Measurements from ENCODE around the gene SLC38A4. TPM values are rescaled to one million over a fixed set of nuclear protein-coding genes. Genes with fewer than 3 reads are reported as not detected.
"Not testable (repeated sequence)": the region's sequence is repeated elsewhere in the genome, so short reads cannot be mapped to it uniquely, and the experiment has no call there.

SLC38A4 gene
- total RNA-seq, 4 donors from 2014 or later, result 1.0 to 5.9 (median 1.7) TPM

- no peak for DNase-seq
- H3K4me3 ChIP-seq, result no peak overlapping the region
- no peaks in the 10 kb centered on the region for H3K9me3 ChIP-seq
- no peaks in the 10 kb centered on the region for H3K27me3 ChIP-seq
- no peak overlapping the region for H3K27ac ChIP-seq
- intact Hi-C loops (cut with DNase I; ENCODE audit: low total_unique reads), result no loop called here
- no peaks in the 10 kb centered on the region for H3K36me3 ChIP-seq
- TF ChIP-seq CTCF (IDR thresholded peaks at IDR 0.05), result no peak
- no peaks in the 10 kb centered on the region for H3K4me1 ChIP-seq
Measured at GRCh38 chr12:46749322-46749721, 76.5 kb downstream of the SLC38A4 start.

DNA sequence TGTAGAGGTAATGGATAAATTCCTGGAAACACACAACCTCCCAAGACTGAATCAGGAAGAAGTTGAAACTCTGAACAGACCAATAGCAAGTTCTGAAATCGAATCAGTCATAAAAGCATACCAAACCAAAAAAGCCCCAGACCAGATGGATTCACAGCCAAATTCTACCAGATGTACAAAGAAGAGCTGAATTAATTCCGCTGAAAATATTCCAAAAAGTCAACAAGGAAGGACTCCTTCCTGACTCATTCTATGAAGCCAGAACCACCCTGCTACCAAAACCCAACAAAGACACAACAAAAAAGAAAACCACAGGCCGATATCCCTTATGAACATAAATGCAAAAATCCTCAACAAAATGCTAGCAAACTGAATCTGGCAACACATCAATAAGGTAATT lies 81.5 kb downstream of the SLC38A4 start:
- Histone ChIP-seq H3K36me3 (no peaks in the 10 kb centered on the region), H3K9me3 (no peaks in the 10 kb centered on the region), H3K4me3 (no peak overlapping the region), H3K27me3 (no peaks in the 10 kb centered on the region), H3K4me1 (no peaks in the 10 kb centered on the region), H3K27ac (no peak overlapping the region)
- DNase-seq, result no peak
- intact Hi-C loops (cut with DNase I; ENCODE audit: low total_unique reads), result no loop called here
- no peak for TF ChIP-seq POLR2A (IDR thresholded peaks at IDR 0.05)
- TF ChIP-seq CTCF (IDR thresholded peaks at IDR 0.05), result no peak

DNA sequence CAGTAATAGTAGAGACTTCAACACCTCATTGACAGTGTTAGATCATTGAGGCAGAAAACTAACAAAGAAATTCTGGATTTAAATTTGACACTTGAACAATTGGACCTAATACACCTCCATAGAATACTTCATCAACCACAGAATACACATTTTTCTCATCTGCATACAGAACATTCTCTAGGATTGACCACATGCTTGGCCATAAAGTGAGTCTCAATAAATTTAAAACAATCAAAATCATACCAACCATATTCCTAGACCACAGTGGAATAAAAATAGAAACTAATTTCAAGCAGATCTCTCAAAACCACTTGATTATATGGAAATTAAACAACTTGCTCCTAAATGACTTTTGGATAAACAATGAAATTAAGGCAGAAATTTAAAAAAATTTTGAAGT lies 82.3 kb downstream of the SLC38A4 start:
- H3K9me3 ChIP-seq, result no peaks in the 10 kb centered on the region
- no peaks in the 10 kb centered on the region for H3K36me3 ChIP-seq
- no peaks in the 10 kb centered on the region for H3K4me1 ChIP-seq
- intact Hi-C loops (cut with DNase I; ENCODE audit: low total_unique reads), result no loop called here
- no peaks in the 10 kb centered on the region for H3K27me3 ChIP-seq
- no peak overlapping the region for H3K27ac ChIP-seq
- no peak for DNase-seq
- TF ChIP-seq POLR2A (IDR thresholded peaks at IDR 0.05), result no peak
- no peak for TF ChIP-seq CTCF (IDR thresholded peaks at IDR 0.05)
- H3K4me3 ChIP-seq, result no peak overlapping the region

DNA sequence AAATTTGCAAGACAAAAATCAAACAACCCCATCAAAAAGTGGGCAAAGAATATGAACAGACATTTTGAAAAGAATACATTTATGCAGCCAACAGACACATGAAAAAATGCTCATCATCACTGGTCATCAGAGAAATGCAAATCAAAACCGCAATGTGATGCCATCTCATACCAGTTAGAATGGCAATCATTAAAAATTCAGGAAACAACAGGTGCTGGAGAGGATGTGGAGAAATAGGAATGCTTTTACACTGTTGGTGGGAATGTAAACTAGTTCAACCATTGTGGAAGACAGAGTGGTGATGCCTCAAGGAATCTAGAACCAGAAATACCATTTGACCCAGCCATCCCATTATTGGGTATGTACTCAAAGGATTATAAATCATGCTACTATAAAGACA lies 83.5 kb downstream of the SLC38A4 start:
- H3K9me3 ChIP-seq; H3K27me3 ChIP-seq; intact Hi-C loops (cut with DNase I; ENCODE audit: low total_unique reads); H3K4me1 ChIP-seq; DNase-seq; H3K4me3 ChIP-seq; H3K27ac ChIP-seq; H3K36me3 ChIP-seq: not testable (repeated sequence)

GRCh38 chr12:46725332-46725731 lies 100.5 kb downstream of the SLC38A4 start:
- no peak overlapping the region for H3K27ac ChIP-seq

More at GRCh38 chr12:46725332-46725731, 100.5 kb downstream of the SLC38A4 start:
- DNase-seq, result no peak
- Histone ChIP-seq H3K4me3 (no peak overlapping the region), H3K27me3 (no peaks in the 10 kb centered on the region), H3K36me3 (no peaks in the 10 kb centered on the region), H3K4me1 (no peaks in the 10 kb centered on the region), H3K9me3 (no peaks in the 10 kb centered on the region)
- intact Hi-C loops (cut with DNase I; ENCODE audit: low total_unique reads), result no loop called here
- TF ChIP-seq POLR2A (IDR thresholded peaks at IDR 0.05) (no peak), CTCF (IDR thresholded peaks at IDR 0.05) (no peak)
